Spleen (tissue), 7 donors: Measurements from ENCODE around the gene RAB13.

Source experiments
- POLR2A ChIP-seq, 3 donors: fragments of 450-650 bp; IDR thresholded peaks; one replicate each; pipeline ENCODE4 v1.5.1; 2017; ENCODE audit warnings: antibody characterized with exemption in 3 of 3, mild to moderate bottlenecking in 1 of 3
- POLR2AphosphoS5 ChIP-seq, 3 donors: sonication (generic); formaldehyde crosslinking; IDR thresholded peaks; one replicate each; pipeline ENCODE4 v1.5.1; 2017; ENCODE audit warnings: antibody characterized with exemption in 3 of 3
- TF ChIP-seq, protein P1 (sequence below), 11 experiments: fragments of 200-600 bp in 7 of 11; fragments of 450-650 bp in 4 of 11; sonication (generic) in 4 of 11; IDR thresholded peaks in 8 of 11; conservative IDR thresholded peaks in 3 of 11; 1 replicate in 7 of 11; 2 replicates in 4 of 11; pipeline versions ENCODE4 v1.4.0 to v1.8.0; 2016 to 2021; ENCODE audit warnings: antibody characterized with exemption in 11 of 11, inconsistent platforms in 4 of 11, mild to moderate bottlenecking in 1 of 11
- donor health status: DM: no; HTN: no; CAD: no; lungs with moderate emphysema.
- donor health status: DM: no; HTN: no; CAD: no.
- donor health status: DM: no; HTN: no; CAD: no.

DNA sequence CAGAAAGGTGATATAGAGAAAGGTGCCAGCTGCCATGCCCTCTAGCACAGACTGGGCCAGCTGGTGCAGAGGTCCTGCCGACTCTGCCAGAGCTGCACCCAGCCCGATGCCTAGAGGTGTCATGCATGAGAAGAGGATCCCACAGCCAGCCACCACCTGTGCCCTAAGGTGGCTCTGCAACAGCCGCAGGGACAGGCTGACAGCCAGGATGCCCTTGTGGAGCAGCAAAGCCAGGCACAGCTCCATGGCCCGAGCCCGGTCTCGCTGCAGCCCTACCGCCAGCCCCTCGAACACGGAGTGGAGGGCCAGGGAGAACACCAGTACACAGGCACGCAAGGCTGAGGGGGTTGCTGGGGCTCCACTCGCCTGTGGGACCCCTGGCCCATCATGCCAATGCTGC lies 25.9 kb downstream of the RAB13 start:
- TF ChIP-seq POLR2AphosphoS5 (IDR thresholded peaks at IDR 0.05): peak in 1 of 3 donors; percentile 16
- TF ChIP-seq, protein P1, sequence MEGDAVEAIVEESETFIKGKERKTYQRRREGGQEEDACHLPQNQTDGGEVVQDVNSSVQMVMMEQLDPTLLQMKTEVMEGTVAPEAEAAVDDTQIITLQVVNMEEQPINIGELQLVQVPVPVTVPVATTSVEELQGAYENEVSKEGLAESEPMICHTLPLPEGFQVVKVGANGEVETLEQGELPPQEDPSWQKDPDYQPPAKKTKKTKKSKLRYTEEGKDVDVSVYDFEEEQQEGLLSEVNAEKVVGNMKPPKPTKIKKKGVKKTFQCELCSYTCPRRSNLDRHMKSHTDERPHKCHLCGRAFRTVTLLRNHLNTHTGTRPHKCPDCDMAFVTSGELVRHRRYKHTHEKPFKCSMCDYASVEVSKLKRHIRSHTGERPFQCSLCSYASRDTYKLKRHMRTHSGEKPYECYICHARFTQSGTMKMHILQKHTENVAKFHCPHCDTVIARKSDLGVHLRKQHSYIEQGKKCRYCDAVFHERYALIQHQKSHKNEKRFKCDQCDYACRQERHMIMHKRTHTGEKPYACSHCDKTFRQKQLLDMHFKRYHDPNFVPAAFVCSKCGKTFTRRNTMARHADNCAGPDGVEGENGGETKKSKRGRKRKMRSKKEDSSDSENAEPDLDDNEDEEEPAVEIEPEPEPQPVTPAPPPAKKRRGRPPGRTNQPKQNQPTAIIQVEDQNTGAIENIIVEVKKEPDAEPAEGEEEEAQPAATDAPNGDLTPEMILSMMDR (IDR thresholded peaks at IDR 0.05 in 8 of 11, conservative IDR thresholded peaks at IDR 0.05 in 3 of 11): no peak
- no peak for TF ChIP-seq POLR2A (IDR thresholded peaks at IDR 0.05)
